ENCODE data around the gene CENPW. TPM values are rescaled to one million over a fixed set of nuclear protein-coding genes. Genes with fewer than 3 reads are reported as not detected.
A peak's percentile ranks its signal among the peaks of the same experiment; 100 is the strongest.

CENPW gene
- total RNA-seq, 1 experiment from 2014 or later = 82.3 TPM

- H2AK5ac ChIP-seq (ENCODE audit: insufficient read length, low read length) = no peak overlapping the region
- H3K14ac ChIP-seq (ENCODE audit: insufficient read depth, low read length) = no peak overlapping the region
- H3K23me2 ChIP-seq (ENCODE audit: insufficient read length, low read depth, low read length, poor library complexity, severe bottlenecking) = no peaks in the 10 kb centered on the region
- no peaks in the 10 kb centered on the region for H3K79me2 ChIP-seq (ENCODE audit: insufficient read depth, low read length)
- no peak overlapping the region for H3K4me2 ChIP-seq (ENCODE audit: insufficient read depth, insufficient read length, low read length)
- H3K79me1 ChIP-seq (ENCODE audit: insufficient read depth, low read depth, low read length, poor library complexity, severe bottlenecking) = no peaks in the 10 kb centered on the region
- DNase-seq = no peak
- H3K4me3 Mint-ChIP-seq = no peak overlapping the region
- no peaks in the 10 kb centered on the region for H3K4me1 ChIP-seq (ENCODE audit: insufficient read depth, low read length)
- H2BK12ac ChIP-seq (ENCODE audit: insufficient read length, low read depth, low read length) = no peak overlapping the region
- no peak overlapping the region for H4K91ac ChIP-seq (ENCODE audit: insufficient read length, low read depth, low read length)
- H3K9me3 Mint-ChIP-seq = peaks cover 17 to 20% of the 10 kb centered on the region in 2 experiments
- H3K4ac ChIP-seq (ENCODE audit: low read depth, low read length) = no peak overlapping the region
- no peak overlapping the region for H2BK5ac ChIP-seq (ENCODE audit: insufficient read length, low read length)
- H3K56ac ChIP-seq (ENCODE audit: insufficient read length, low read depth, low read length) = no peak overlapping the region
- no peak overlapping the region for H4K5ac ChIP-seq (ENCODE audit: insufficient read length, low read depth, low read length)
- no peak overlapping the region for H2AFZ ChIP-seq (ENCODE audit: low read length)
- H3K27me3 ChIP-seq (ENCODE audit: insufficient read depth, low read length) = no peaks in the 10 kb centered on the region
- no peak overlapping the region for H3K23ac ChIP-seq (ENCODE audit: insufficient read length, low read depth, low read length)
- H2BK20ac ChIP-seq (ENCODE audit: low read depth, low read length, poor library complexity, severe bottlenecking) = no peak overlapping the region
- H3K27ac ChIP-seq (ENCODE audit: insufficient read length, low read depth, low read length) = no peak overlapping the region
- no peak overlapping the region for H3K18ac ChIP-seq (ENCODE audit: insufficient read length, low read depth, low read length)
- H2BK15ac ChIP-seq (ENCODE audit: low read depth, low read length) = no peak overlapping the region
- H2BK120ac ChIP-seq (ENCODE audit: low read depth, low read length, poor library complexity, severe bottlenecking) = no peak overlapping the region
- TF ChIP-seq, protein P1, sequence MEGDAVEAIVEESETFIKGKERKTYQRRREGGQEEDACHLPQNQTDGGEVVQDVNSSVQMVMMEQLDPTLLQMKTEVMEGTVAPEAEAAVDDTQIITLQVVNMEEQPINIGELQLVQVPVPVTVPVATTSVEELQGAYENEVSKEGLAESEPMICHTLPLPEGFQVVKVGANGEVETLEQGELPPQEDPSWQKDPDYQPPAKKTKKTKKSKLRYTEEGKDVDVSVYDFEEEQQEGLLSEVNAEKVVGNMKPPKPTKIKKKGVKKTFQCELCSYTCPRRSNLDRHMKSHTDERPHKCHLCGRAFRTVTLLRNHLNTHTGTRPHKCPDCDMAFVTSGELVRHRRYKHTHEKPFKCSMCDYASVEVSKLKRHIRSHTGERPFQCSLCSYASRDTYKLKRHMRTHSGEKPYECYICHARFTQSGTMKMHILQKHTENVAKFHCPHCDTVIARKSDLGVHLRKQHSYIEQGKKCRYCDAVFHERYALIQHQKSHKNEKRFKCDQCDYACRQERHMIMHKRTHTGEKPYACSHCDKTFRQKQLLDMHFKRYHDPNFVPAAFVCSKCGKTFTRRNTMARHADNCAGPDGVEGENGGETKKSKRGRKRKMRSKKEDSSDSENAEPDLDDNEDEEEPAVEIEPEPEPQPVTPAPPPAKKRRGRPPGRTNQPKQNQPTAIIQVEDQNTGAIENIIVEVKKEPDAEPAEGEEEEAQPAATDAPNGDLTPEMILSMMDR (conservative IDR thresholded peaks at IDR 0.05) = no peak
- H3K9ac ChIP-seq (ENCODE audit: extremely low read depth, insufficient read length, low read length) = no peak overlapping the region
- H4K20me1 ChIP-seq (ENCODE audit: control insufficient read depth, insufficient read depth, insufficient read length) = no peaks in the 10 kb centered on the region
- peaks cover 13% of the 10 kb centered on the region for H3K9me3 ChIP-seq (ENCODE audit: control insufficient read depth, low read depth, low read length)
- peak overlapping the region in 1 of 3 experiments; percentile 21; a peak in 2 of 7 replicates for H3K27ac Mint-ChIP-seq
- H4K8ac ChIP-seq (replicated peaks; ENCODE audit: insufficient read length, low read depth, low read length) = no peak overlapping the region
- H3K27me3 Mint-ChIP-seq (ENCODE audit: low read depth) = no peaks in the 10 kb centered on the region
- no peak overlapping the region for H3T11ph ChIP-seq (ENCODE audit: low read length)
- H3K4me1 Mint-ChIP-seq = peaks cover 8 to 9% of the 10 kb centered on the region in 2 experiments
- H3K36me3 Mint-ChIP-seq (ENCODE audit: insufficient read depth in 1 of 3, low read depth in 3 of 3) = peaks cover 17 to 20% (median 19%) of the 10 kb centered on the region in 3 experiments
- WGBS (ENCODE audit: extremely low coverage, insufficient read length, low lambda C conversion rate) = no CpG with 5 or more reads among the region's 2 CpGs
Measured at GRCh38 chr6:126377594-126378153, 37.8 kb downstream of the CENPW start.
